SU-DHL-6 (cell line): Measurements from ENCODE around the gene MIDN.

Source experiments
- EZH2phosphoT487 ChIP-seq: fragments of 200-600 bp; sonication (generic), shearing (Covaris generic); conservative IDR thresholded peaks from 2 replicates; pipeline ENCODE4 v1.6.1; 2018; ENCODE audit warnings: mild to moderate bottlenecking, antibody characterized with exemption, low read length, moderate library complexity, mixed read lengths
- TF ChIP-seq, protein P1 (sequence below): fragments of 200-600 bp; sonication (generic); IDR thresholded peaks from one replicate; pipeline ENCODE4 v1.5.1; 2017; ENCODE audit warnings: antibody characterized with exemption, mild to moderate bottlenecking, low read length, moderate library complexity; ENCODE audit not compliant: insufficient read depth, poor library complexity, severe bottlenecking

DNA sequence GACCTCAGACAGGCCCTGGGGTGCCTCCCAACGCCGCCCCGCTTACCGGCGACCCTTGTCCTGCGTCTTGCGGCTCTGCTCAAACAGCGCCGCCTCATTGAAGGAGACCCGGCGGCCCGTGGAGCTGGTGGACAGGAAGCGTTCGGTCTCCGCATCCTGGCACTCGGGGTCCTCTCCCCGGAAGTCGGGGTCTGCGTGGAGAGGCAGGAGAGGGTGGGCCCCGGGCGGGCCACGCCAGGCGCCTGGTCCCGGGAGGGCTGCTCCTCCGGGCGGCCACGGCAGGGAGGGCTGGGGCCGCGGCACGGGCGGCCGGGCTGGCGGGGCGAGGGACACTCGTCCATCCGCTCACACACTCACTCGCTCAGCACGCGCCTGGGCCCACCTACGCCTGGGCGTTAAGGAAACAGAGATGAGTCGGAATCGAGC lies 13.4 kb upstream of the MIDN start:
- TF ChIP-seq, protein P1, sequence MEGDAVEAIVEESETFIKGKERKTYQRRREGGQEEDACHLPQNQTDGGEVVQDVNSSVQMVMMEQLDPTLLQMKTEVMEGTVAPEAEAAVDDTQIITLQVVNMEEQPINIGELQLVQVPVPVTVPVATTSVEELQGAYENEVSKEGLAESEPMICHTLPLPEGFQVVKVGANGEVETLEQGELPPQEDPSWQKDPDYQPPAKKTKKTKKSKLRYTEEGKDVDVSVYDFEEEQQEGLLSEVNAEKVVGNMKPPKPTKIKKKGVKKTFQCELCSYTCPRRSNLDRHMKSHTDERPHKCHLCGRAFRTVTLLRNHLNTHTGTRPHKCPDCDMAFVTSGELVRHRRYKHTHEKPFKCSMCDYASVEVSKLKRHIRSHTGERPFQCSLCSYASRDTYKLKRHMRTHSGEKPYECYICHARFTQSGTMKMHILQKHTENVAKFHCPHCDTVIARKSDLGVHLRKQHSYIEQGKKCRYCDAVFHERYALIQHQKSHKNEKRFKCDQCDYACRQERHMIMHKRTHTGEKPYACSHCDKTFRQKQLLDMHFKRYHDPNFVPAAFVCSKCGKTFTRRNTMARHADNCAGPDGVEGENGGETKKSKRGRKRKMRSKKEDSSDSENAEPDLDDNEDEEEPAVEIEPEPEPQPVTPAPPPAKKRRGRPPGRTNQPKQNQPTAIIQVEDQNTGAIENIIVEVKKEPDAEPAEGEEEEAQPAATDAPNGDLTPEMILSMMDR = no peak
- no peak for TF ChIP-seq EZH2phosphoT487
